Erythroblast (primary cell): Measurements from ENCODE around the gene PTPRR.

Experiments used
- GATA1 ChIP-seq: IDR thresholded peaks from 2 replicates; pipeline ENCODE4 v1.6.1; 2011; ENCODE audit warnings: low read depth, mild to moderate bottlenecking, control low read depth, low read length, moderate library complexity
- POLR2A ChIP-seq: IDR thresholded peaks from 2 replicates; pipeline ENCODE4 v1.6.1; 2011; ENCODE audit warnings: mild to moderate bottlenecking, low read length

DNA sequence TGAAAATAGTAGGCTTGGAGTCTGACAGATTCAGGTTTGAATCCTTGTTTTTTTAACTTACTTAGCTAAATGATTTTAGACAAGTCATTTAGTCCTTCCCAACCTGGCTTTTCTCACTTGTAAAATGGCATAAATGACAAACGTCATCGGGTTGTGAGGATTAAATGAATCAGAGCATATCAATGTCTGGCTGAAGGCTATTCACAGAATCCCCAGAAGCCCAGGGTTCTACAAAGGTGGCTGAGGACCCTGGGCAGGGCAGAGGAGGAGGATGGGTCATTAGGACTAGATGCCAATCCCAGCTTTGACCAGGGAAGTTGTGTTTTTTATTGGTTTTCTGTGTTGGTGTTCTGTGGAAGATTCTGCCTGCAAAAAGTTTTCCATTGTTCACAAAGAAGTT lies 275.7 kb downstream of the PTPRR start:
- TF ChIP-seq POLR2A (no peak), GATA1 (no peak)
